ENCODE results near the gene RAB24.

RAB24 gene

DNA sequence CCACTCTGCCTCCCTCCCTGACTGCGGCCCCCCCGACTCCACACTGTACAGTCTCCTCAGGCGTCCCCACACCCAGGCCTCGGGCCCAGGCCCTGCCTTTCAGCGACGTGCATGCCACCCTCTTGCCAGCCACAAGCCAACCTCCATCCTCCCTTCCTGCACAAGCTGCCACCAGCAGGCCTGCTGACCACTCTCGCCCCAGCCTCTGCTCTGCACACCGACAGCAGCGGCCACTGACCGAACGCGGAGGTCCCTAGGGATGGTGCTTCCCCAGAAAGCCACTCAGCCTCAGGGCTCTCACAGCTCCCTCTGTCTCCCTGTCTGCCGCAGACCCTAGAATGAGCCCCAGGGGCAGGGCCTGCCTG is 29.4 kb upstream of the RAB24 start:
- FAIRE-seq = no peak

DNA sequence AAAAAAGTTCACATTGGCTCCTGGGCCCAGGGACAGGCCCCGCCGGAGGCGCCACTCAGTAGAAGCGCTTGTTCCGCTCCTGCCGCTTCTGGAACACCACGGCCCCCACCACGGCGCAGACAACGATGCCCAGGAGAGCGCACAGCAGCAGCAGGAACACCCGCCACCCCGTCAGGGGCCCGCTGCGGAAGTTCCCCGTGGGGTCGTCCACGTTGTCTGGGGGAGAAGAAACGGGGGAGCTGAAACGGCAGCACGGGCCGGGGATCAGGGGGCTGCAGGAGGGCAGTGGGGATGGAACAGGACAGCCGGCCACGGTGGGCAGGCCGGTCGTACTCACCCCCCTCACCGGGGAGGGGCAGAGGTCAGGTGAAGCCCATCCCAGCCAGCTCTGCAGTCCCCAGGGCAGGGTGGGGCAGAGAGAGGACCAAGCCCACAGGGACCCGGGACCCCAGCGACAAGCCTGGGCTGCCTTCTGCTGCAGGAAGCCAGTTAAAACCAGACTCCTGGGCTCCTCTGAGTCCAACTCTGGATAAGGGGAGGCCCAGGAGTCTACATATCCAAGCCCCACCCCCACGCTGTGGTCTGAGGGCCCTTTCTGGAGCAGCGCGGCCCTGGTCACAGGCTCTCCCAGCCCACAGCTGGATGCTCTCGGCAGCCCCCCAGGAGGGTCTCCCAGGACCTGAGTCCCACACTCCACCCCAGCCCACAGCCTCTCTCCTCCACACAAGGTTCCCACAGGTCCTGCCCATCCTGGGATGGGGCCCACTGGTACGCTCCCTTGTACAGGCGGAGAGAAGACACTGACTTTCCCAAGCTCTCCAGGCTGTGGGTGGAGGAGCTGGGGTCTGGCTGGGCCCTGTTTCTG is 28.7 kb upstream of the RAB24 start:
- FAIRE-seq = no peak

- FAIRE-seq = no peak
Measured at GRCh38 chr5:177330991-177331842, 27.7 kb upstream of the RAB24 start.

- FAIRE-seq = no peak
Measured at GRCh38 chr5:177329883-177330282, 26.4 kb upstream of the RAB24 start.

GRCh38 chr5:177328545-177329231 is 25.2 kb upstream of the RAB24 start:
- FAIRE-seq = no peak

- no peak for FAIRE-seq
Measured at GRCh38 chr5:177327539-177328522, 24.3 kb upstream of the RAB24 start.

GRCh38 chr5:177325868-177326381 is 22.4 kb upstream of the RAB24 start:
- FAIRE-seq = no peak

- FAIRE-seq = no peak
Measured at GRCh38 chr5:177320879-177321278, 17.4 kb upstream of the RAB24 start.

DNA sequence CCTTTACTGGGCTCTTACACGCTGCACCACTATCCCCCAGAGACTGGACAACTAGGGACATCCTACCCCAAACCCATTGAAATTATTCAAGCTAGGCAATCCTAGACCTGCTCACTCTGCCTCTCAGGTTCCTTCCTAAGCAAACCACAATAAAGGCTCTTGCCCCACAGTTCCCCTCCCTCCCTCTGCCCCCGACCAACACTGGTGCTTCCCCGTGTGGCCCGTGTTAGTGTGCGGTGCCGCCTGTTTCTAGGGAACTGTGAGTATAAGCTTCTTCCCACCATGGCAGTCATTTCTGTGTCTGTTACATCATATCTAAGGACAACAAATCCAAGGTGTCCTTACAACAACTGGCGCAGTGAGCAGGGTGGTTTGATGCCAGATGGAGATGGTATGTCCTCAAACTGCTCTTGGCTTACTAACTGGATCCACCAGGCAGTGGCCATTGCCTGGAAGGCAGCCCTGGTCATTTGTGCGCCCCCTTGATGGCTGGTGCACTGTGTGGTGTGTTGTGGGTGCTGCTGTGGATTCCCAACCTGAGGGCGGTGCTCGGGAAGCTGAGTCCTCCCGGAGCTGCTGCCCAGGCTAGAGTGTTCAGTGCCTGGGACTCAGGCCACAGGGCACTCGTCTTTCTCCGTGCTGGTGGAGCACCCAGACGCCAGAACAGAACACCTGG is 16.5 kb upstream of the RAB24 start:
- no peak for FAIRE-seq

GRCh38 chr5:177317959-177318377 is 14.4 kb upstream of the RAB24 start:
- FAIRE-seq = no peak

DNA sequence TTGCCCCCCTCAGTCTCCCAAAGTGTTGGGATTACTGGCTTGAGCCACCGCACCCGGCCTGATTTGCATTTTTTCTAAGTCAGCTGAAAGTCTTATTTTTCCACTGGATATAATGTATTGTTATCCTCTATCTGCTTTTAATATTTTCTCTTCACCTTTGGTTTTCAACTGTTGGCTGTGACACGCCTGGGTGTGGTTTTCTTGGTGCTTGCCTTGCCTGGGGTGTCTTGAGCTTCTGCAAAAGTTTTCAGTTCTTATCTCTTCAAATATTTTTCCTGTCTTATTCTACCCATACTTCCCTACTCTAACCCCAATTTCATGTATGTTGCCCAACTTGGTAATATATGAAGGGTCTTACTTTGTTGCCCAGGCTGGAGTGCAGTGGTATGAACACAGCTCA is 12.5 kb upstream of the RAB24 start:
- FAIRE-seq = no peak

GRCh38 chr5:177315411-177315810 is 11.9 kb upstream of the RAB24 start:
- no peak for FAIRE-seq

- FAIRE-seq = no peak
Measured at GRCh38 chr5:177314376-177315342, 11.1 kb upstream of the RAB24 start.

DNA sequence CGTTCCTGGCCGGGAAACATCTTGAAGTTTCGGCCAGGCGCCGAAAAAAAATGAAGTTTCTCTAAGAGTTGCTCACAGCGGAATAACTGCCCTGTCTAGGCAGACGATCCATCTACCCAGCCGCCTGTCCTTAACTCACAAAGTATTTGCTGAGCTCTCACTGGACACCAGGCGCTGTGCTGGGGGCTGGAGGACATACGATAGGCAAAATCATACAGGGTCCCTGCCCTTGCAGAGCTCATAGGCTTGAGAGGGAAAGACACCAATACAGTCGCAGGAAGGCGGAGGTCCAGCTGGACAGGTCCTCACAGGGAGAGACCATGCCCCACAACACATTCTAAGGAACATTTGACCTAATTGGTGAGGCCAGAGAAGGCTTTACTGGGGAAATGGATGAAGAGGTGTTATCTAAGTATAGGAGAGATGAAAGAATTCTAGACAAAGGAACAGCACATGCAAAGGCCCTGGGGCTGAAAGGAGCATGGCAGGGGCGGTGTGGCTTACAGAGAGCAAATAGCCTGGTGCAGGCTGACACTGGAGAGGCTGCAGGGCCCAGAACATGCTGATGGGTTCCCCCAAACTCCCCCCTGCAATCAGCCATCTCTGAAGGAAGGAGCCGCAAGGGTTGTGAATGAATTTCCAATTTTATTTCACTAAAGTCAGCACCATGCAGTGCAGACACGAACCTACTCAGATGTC is 10.2 kb upstream of the RAB24 start:
- no peak for FAIRE-seq

DNA sequence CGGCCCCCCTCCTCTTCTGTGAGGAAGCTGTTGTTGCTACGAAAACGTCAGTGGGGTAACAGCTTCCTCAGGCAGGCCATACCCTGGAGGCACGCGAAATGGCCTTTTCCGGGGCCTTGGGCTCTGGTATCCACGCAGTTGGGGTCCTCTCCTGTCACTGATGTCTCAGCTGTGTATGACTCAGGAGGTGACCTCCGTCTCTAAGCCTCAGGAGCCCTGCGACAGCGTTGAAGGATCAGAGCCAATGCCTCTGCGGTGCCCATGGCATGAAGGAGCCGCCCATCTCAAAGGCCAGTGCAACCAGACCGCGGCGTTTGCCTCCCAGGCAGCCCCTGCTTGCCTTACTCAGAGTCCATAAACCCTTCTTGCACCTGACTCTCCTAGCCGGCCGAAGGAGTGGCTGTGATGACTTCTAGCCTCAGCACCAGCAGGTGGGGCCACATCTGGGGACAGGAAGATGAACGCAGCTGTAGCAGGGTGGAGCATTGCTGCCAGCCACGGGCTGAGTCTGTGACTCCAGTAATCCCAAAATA is 9.2 kb upstream of the RAB24 start:
- no peak for FAIRE-seq

DNA sequence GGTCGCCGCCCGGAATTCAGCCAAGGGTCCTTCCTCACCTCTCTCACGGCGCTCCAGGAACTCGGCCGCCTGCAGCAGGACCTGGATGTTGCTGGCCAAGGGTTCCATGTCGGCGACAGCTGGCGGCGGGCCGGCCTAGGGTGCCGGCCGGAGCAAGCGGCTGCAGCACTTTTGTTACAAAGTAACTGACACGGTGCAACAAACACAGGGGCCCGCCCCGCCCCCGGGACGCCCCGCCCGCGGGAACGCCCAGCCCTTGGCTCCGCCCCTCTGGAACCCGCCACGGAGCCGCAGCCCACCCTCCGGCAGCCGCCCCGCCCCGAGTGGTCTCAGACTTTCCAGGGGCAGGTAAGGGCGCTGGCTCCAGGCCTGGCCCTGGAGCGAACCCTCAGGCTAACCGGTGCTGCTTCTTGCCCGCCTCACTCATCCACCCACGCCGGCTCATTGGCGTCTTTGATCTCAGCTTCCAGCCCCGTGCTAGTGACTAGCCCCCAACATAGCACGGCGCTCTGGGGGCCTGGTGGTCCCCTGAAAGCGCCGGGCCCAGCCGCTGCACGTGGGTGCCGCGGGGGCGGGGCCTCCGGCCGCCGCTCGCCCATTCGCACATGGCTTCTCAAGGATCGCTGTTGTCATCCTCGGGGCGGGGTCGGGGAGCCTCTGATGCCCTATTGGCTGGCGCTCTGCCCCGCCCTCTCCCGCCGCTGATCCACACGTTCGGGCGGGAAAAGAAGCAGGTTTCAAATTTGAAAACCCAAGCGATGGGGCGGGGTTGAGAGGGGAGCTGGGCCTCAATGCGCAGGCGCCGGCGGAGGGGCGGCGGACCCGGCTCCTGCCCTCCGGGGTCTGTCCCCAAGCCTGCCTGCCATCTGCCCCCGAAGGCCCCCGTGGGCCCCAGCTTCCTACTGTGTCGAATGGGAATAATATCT is 8.5 kb upstream of the RAB24 start, which contains the start of gene MXD3:
Gene MXD3 (minus strand): TSS at position 176 of the 926 bp plus-strand sequence. CDS start 68 bp downstream, at position 108.
- no peak for FAIRE-seq

DNA sequence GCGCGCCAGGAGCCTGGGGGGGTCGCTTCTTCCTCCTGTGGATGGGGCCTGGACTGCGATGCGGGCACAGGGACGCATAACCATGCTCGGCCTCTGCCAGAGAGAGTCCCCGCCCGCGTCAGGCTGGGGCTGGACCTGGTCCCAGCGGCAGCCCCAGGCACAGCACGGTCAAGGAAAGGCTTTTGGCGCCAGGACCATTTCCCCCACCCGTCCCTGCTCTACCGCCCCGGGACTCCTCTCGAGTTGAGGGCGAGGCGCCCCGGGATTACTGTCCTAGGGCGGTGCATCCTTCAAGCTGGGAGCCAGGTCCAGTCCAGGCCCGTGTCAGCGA is 7.8 kb upstream of the RAB24 start:
- no peak for FAIRE-seq

All from islet of Langerhans (tissue), 1 donor.